CD8-positive, alpha-beta memory T cell (primary cell): Measurements from ENCODE around the gene FUZ. TPM values are rescaled to one million over a fixed set of nuclear protein-coding genes. Genes with fewer than 3 reads are reported as not detected.

Experiments used
- CTCF ChIA-PET: fragments of 350-600 bp; sonication (Branson Sonifier 250); formaldehyde crosslinking; loops from one replicate; lab custom pipeline; 2021; ENCODE audit warnings: antibody characterized with exemption; lab: Charles Lee
- POLR2A ChIA-PET: fragments of 350-600 bp; sonication (Branson Sonifier 250); formaldehyde crosslinking; loops from one replicate; lab custom pipeline; 2021; ENCODE audit warnings: antibody characterized with exemption; lab: Charles Lee
- DNase-seq, 5 donors: peaks; one replicate each; pipeline versions ENCODE4 v3.0.0 to v3.0.0-alpha.2; 2020 to 2022; ENCODE audit warnings: mixed read lengths in 1 of 5
- H3K27ac ChIP-seq: one replicate; pipeline ENCODE4 v1.7.0; 2013; ENCODE audit warnings: low read depth, mild to moderate bottlenecking, low read length, moderate library complexity
- H3K27me3 ChIP-seq: 2 replicates; pipeline ENCODE4 v1.7.0; 2013; ENCODE audit warnings: low read length, mild to moderate bottlenecking; ENCODE audit not compliant: insufficient read depth, poor library complexity, severe bottlenecking
- H3K36me3 ChIP-seq: 2 replicates; pipeline ENCODE4 v1.7.0; 2013; ENCODE audit warnings: mild to moderate bottlenecking, low read length, moderate library complexity; ENCODE audit not compliant: insufficient read depth
- H3K4me1 ChIP-seq: 2 replicates; pipeline ENCODE4 v1.7.0; 2013; ENCODE audit warnings: mild to moderate bottlenecking, low read length, moderate library complexity; ENCODE audit not compliant: insufficient read depth
- H3K4me3 ChIP-seq: 2 replicates; pipeline ENCODE4 v1.7.0; 2013; ENCODE audit warnings: mild to moderate bottlenecking, low read length
- H3K9me3 ChIP-seq: 2 replicates; pipeline ENCODE4 v1.7.0; 2013; ENCODE audit warnings: mild to moderate bottlenecking, low read length
- H3K27ac Mint-ChIP-seq, 8 donors: one replicate each; pipeline ENCODE4 v1.8.0; 2020 to 2021; ENCODE audit warnings: mixed read lengths in 8 of 8, mild to moderate bottlenecking in 6 of 8, inconsistent platforms in 3 of 8, moderate library complexity in 3 of 8
- H3K27me3 Mint-ChIP-seq, 2 donors: one replicate each; pipeline ENCODE4 v1.8.0; 2020 to 2021; ENCODE audit warnings: mixed read lengths in 2 of 2, mild to moderate bottlenecking in 1 of 2, moderate library complexity in 1 of 2
- H3K36me3 Mint-ChIP-seq, 3 donors: one replicate each; pipeline ENCODE4 v1.8.0; 2020 to 2021; ENCODE audit warnings: mixed read lengths in 3 of 3, inconsistent platforms in 1 of 3, mild to moderate bottlenecking in 1 of 3
- H3K4me1 Mint-ChIP-seq, 3 donors: one replicate each; pipeline ENCODE4 v1.8.0; 2020 to 2021; ENCODE audit warnings: mixed read lengths in 3 of 3, inconsistent platforms in 1 of 3, mild to moderate bottlenecking in 1 of 3
- H3K4me3 Mint-ChIP-seq, 7 donors: one replicate each; pipeline ENCODE4 v1.8.0; 2020 to 2021; ENCODE audit warnings: mixed read lengths in 7 of 7, mild to moderate bottlenecking in 6 of 7, moderate library complexity in 4 of 7, inconsistent platforms in 2 of 7
- H3K9me3 Mint-ChIP-seq, 5 donors: one replicate each; pipeline ENCODE4 v1.8.0; 2020 to 2022; ENCODE audit warnings: mixed read lengths in 5 of 5, mild to moderate bottlenecking in 3 of 5, moderate library complexity in 2 of 5, inconsistent platforms in 1 of 5
- polyA plus RNA-seq: library from polyadenylated mRNA; unstranded; fragments of 300-500 nt; fragmentation: Illumina TruSeq; gene quantifications from one replicate; pipeline ENCODE4 v1.2.3, GENCODE V29; 2021
- total RNA-seq, 2 experiments: library from RNA; stranded (reverse); gene quantifications; one replicate each; pipeline ENCODE4 v1.2.3, GENCODE V29; 2021

The FUZ gene
- total and polyA plus RNA-seq, 3 experiments from 2014 or later, result 4.5 to 30.1 (median 26.1) TPM

GRCh38 chr19:49832556-49832955, 19.5 kb upstream of the FUZ start:
- H3K4me3 Mint-ChIP-seq, result no peak overlapping the region
- no peaks in the 10 kb centered on the region for H3K9me3 Mint-ChIP-seq
- peak overlapping the region in 1 of 8 donors; percentile 54 for H3K27ac Mint-ChIP-seq
- Histone ChIP-seq H3K27me3 (no peaks in the 10 kb centered on the region), H3K27ac (no peak overlapping the region), H3K4me3 (no peak overlapping the region), H3K4me1 (no peaks in the 10 kb centered on the region), H3K9me3 (no peaks in the 10 kb centered on the region), H3K36me3 (peaks cover 18% of the 10 kb centered on the region)
- CTCF ChIA-PET, result no interaction called here
- DNase-seq, result no peak
- H3K4me1 Mint-ChIP-seq, result peaks cover 0 to 7% (median 3%) of the 10 kb centered on the region in 3 donors
- no peaks in the 10 kb centered on the region for H3K27me3 Mint-ChIP-seq
- peaks cover 2 to 72% (median 4%) of the 10 kb centered on the region in 3 donors for H3K36me3 Mint-ChIP-seq
- POLR2A ChIA-PET, result no interaction called here

DNA sequence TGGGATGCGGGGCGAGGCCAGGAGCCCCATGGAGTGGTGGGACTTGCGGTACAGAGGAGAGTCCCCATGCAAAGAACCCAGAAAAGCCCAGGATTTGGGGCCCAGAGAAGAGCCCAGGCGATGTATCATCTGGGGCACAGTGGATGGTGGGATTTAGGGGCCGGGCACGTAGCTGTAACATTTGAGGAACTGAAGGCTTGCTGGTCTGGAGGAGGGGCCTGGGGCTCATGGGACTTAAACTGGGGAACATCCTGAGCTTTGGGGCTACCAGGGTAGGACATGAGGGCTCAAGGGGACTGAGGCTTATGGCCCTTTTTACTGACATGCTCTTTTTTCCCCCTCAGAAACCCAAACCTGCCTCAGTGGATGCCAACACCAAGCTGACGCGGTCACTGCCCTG, 18.5 kb upstream of the FUZ start:
- POLR2A ChIA-PET, result no interaction called here
- H3K27ac ChIP-seq, result no peak overlapping the region
- no peaks in the 10 kb centered on the region for H3K27me3 Mint-ChIP-seq
- H3K9me3 ChIP-seq, result no peaks in the 10 kb centered on the region
- peaks cover 18% of the 10 kb centered on the region for H3K36me3 ChIP-seq
- no peaks in the 10 kb centered on the region for H3K9me3 Mint-ChIP-seq
- no peak overlapping the region for H3K4me3 Mint-ChIP-seq
- no peak for DNase-seq
- H3K4me3 ChIP-seq, result no peak overlapping the region
- CTCF ChIA-PET, result no interaction called here
- H3K27me3 ChIP-seq, result no peaks in the 10 kb centered on the region
- peaks cover 2 to 73% (median 4%) of the 10 kb centered on the region in 3 donors for H3K36me3 Mint-ChIP-seq
- peak overlapping the region in 1 of 8 donors; percentile 52 for H3K27ac Mint-ChIP-seq
- no peaks in the 10 kb centered on the region for H3K4me1 ChIP-seq
- peaks cover 1 to 7% (median 4%) of the 10 kb centered on the region in 3 donors for H3K4me1 Mint-ChIP-seq

GRCh38 chr19:49830766-49831165, 17.7 kb upstream of the FUZ start:
- POLR2A ChIA-PET, result no interaction called here

DNA sequence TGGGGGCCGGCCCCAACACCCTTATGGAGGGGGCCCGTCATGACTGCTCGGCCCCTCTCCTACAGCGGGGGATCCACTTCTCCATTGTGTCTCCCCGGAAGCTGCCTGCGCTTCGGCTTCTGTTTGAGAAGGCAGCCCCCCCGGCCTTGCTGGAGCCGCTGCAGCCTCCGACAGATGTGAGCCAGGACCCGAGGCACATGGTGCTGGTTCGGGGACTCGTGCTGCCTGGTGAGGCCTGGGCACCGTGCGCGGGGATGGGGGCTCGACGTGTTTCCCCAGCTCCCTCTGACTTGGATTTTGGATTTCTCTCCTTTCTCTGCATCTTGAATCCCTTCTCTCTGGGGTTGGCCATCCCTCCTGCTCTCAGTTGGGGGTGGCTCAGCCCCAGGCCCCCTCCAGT, 16.6 kb upstream of the FUZ start:
- DNase-seq, result no peak
- peaks cover 2 to 69% (median 4%) of the 10 kb centered on the region in 3 donors for H3K36me3 Mint-ChIP-seq
- peaks cover 14% of the 10 kb centered on the region for H3K36me3 ChIP-seq
- no peak overlapping the region for H3K4me3 Mint-ChIP-seq
- peaks cover 4 to 7% (median 7%) of the 10 kb centered on the region in 3 donors for H3K4me1 Mint-ChIP-seq
- H3K9me3 ChIP-seq, result no peaks in the 10 kb centered on the region
- no peaks in the 10 kb centered on the region for H3K4me1 ChIP-seq
- H3K27me3 ChIP-seq, result no peaks in the 10 kb centered on the region
- ChIA-PET CTCF (no interaction called here), POLR2A (interaction anchor here (0.7 kb wide), 1 partner anchor 10 kb away, joined by 4 read pairs; no protein-coding TSS in a partner anchor)
- H3K27me3 Mint-ChIP-seq, result no peaks in the 10 kb centered on the region
- H3K9me3 Mint-ChIP-seq, result no peaks in the 10 kb centered on the region
- no peak overlapping the region for H3K27ac Mint-ChIP-seq
- no peak overlapping the region for H3K4me3 ChIP-seq
- H3K27ac ChIP-seq, result no peak overlapping the region

More at GRCh38 chr19:49830766-49831165, 17.7 kb upstream of the FUZ start:
- no peak overlapping the region for H3K4me3 ChIP-seq
- Mint-ChIP-seq H3K4me1 (peaks cover 4 to 7% (median 7%) of the 10 kb centered on the region in 3 donors), H3K27ac (no peak overlapping the region), H3K4me3 (no peak overlapping the region), H3K36me3 (peaks cover 2 to 72% (median 4%) of the 10 kb centered on the region in 3 donors), H3K9me3 (no peaks in the 10 kb centered on the region), H3K27me3 (no peaks in the 10 kb centered on the region)
- DNase-seq, result no peak
- no peaks in the 10 kb centered on the region for H3K27me3 ChIP-seq
- H3K9me3 ChIP-seq, result no peaks in the 10 kb centered on the region
- peaks cover 18% of the 10 kb centered on the region for H3K36me3 ChIP-seq
- H3K27ac ChIP-seq, result no peak overlapping the region
- CTCF ChIA-PET, result no interaction called here
- no peaks in the 10 kb centered on the region for H3K4me1 ChIP-seq

DNA sequence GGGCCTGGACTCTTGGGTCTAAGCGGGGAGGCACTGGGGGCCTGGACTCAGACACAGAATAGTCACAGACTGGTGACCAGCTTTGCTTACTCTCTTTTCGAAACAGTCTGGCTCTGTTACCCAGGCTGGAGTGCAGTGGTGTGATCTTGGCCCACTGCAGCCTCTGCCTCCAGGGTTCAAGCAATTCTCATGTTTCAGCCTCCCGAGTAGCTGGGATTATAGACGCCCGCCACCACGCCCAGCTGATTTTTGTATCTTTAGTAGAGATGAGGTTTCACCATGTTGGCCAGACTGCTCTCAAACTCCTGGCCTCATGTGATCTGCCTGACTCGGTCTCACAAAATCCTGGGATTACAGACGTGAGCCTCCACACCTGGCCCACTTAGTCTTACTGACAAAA, 16.1 kb upstream of the FUZ start:
- H3K4me1 Mint-ChIP-seq, result peaks cover 4 to 10% (median 7%) of the 10 kb centered on the region in 3 donors
- H3K4me1 ChIP-seq, result no peaks in the 10 kb centered on the region
- no peak overlapping the region for H3K4me3 ChIP-seq
- no peaks in the 10 kb centered on the region for H3K9me3 Mint-ChIP-seq
- H3K27ac Mint-ChIP-seq, result no peak overlapping the region
- no peak overlapping the region for H3K4me3 Mint-ChIP-seq
- H3K9me3 ChIP-seq, result no peaks in the 10 kb centered on the region
- CTCF ChIA-PET, result no interaction called here
- no peak overlapping the region for H3K27ac ChIP-seq
- H3K27me3 Mint-ChIP-seq, result no peaks in the 10 kb centered on the region
- H3K36me3 ChIP-seq, result peaks cover 14% of the 10 kb centered on the region
- DNase-seq, result no peak
- H3K27me3 ChIP-seq, result no peaks in the 10 kb centered on the region
- H3K36me3 Mint-ChIP-seq, result peaks cover 2 to 67% (median 4%) of the 10 kb centered on the region in 3 donors
- POLR2A ChIA-PET, result interaction anchor here (0.6 kb wide), 1 partner anchor 441 kb away, joined by 3 read pairs; the partner anchor contains the start of gene KASH5

GRCh38 chr19:49827034-49827433, 13.9 kb upstream of the FUZ start:
- Histone ChIP-seq H3K9me3 (no peaks in the 10 kb centered on the region), H3K4me1 (no peaks in the 10 kb centered on the region), H3K36me3 (peaks cover 5% of the 10 kb centered on the region), H3K4me3 (no peak overlapping the region), H3K27ac (no peak overlapping the region), H3K27me3 (no peaks in the 10 kb centered on the region)
- Mint-ChIP-seq H3K27ac (no peak overlapping the region), H3K9me3 (no peaks in the 10 kb centered on the region), H3K27me3 (no peaks in the 10 kb centered on the region), H3K4me1 (peaks cover 6 to 11% (median 8%) of the 10 kb centered on the region in 3 donors), H3K4me3 (no peak overlapping the region), H3K36me3 (peaks cover 0 to 60% (median 0%) of the 10 kb centered on the region in 3 donors)
- DNase-seq, result no peak
- ChIA-PET CTCF (no interaction called here), POLR2A (no interaction called here)

- Histone ChIP-seq H3K36me3 (no peaks in the 10 kb centered on the region), H3K9me3 (no peaks in the 10 kb centered on the region), H3K27me3 (no peaks in the 10 kb centered on the region), H3K4me3 (no peak overlapping the region), H3K4me1 (peaks cover under 1% of the 10 kb centered on the region), H3K27ac (no peak overlapping the region)
- Mint-ChIP-seq H3K36me3 (peaks cover 0 to 54% (median 3%) of the 10 kb centered on the region in 3 donors), H3K4me3 (no peak overlapping the region), H3K27ac (no peak overlapping the region), H3K27me3 (no peaks in the 10 kb centered on the region), H3K9me3 (no peaks in the 10 kb centered on the region), H3K4me1 (peaks cover 10 to 22% (median 16%) of the 10 kb centered on the region in 3 donors)
- ChIA-PET CTCF (no interaction called here), POLR2A (no interaction called here)
- no peak for DNase-seq
Measured at GRCh38 chr19:49824662-49825061, 11.6 kb upstream of the FUZ start.

GRCh38 chr19:49823472-49823871, 10.4 kb upstream of the FUZ start:
- Mint-ChIP-seq H3K27me3 (no peaks in the 10 kb centered on the region), H3K36me3 (peaks cover 0 to 50% (median 3%) of the 10 kb centered on the region in 3 donors), H3K27ac (peak overlapping the region in 1 of 8 donors; percentile 14), H3K4me1 (peaks cover 20 to 31% (median 25%) of the 10 kb centered on the region in 3 donors), H3K9me3 (no peaks in the 10 kb centered on the region), H3K4me3 (peak overlapping the region in 1 of 7 donors; percentile 65)
- CTCF ChIA-PET, result no interaction called here
- H3K4me1 ChIP-seq, result peaks cover 12% of the 10 kb centered on the region
- H3K9me3 ChIP-seq, result no peaks in the 10 kb centered on the region
- POLR2A ChIA-PET, result no interaction called here
- no peak overlapping the region for H3K27ac ChIP-seq
- no peak overlapping the region for H3K4me3 ChIP-seq
- no peaks in the 10 kb centered on the region for H3K36me3 ChIP-seq
- DNase-seq, result no peak
- H3K27me3 ChIP-seq, result no peaks in the 10 kb centered on the region
